Fibroblast of villous mesenchyme (primary cell): ENCODE data around the gene MACROH2A1. TPM values are rescaled to one million over a fixed set of nuclear protein-coding genes. Genes with fewer than 3 reads are reported as not detected.

Experiments used
- DNase-seq: peaks from one replicate; pipeline ENCODE4 v3.0.0-alpha.2; 2010; ENCODE audit warnings: low read depth
- H3K4me3 ChIP-seq: 2 replicates; pipeline ENCODE4 v1.5.1; 2011; ENCODE audit warnings: low read depth, mild to moderate bottlenecking, low read length
- small RNA-seq: library from RNA; depleted of rRNA; stranded (forward); fragments of <200 nt; gene quantifications from one replicate; pipeline ENCODE3, GENCODE V24; 2012
- total RNA-seq: library from RNA; depleted of rRNA; stranded (reverse); fragments of >200 nt; gene quantifications from 2 replicates; pipeline ENCODE4 v1.2.3, GENCODE V29; 2012
- TF ChIP-seq, protein P1 (sequence below): IDR thresholded peaks from 2 replicates; pipeline ENCODE4 v1.5.1; 2012; ENCODE audit warnings: low read depth, mild to moderate bottlenecking, low read length; ENCODE audit not compliant: insufficient read depth

The MACROH2A1 gene
- total RNA-seq, 1 donor: 161 TPM

- DNase-seq: no peak
- TF ChIP-seq, protein P1, sequence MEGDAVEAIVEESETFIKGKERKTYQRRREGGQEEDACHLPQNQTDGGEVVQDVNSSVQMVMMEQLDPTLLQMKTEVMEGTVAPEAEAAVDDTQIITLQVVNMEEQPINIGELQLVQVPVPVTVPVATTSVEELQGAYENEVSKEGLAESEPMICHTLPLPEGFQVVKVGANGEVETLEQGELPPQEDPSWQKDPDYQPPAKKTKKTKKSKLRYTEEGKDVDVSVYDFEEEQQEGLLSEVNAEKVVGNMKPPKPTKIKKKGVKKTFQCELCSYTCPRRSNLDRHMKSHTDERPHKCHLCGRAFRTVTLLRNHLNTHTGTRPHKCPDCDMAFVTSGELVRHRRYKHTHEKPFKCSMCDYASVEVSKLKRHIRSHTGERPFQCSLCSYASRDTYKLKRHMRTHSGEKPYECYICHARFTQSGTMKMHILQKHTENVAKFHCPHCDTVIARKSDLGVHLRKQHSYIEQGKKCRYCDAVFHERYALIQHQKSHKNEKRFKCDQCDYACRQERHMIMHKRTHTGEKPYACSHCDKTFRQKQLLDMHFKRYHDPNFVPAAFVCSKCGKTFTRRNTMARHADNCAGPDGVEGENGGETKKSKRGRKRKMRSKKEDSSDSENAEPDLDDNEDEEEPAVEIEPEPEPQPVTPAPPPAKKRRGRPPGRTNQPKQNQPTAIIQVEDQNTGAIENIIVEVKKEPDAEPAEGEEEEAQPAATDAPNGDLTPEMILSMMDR: no peak
- H3K4me3 ChIP-seq: no peak overlapping the region
Measured at GRCh38 chr5:135294793-135295192, 104.2 kb downstream of the MACROH2A1 start.

- TF ChIP-seq, protein P1: no peak
- H3K4me3 ChIP-seq: no peak overlapping the region
- DNase-seq: peak; percentile 22
Measured at GRCh38 chr5:135289651-135290050, 109.4 kb downstream of the MACROH2A1 start.

- DNase-seq: no peak
- TF ChIP-seq, protein P1: no peak
- no peak overlapping the region for H3K4me3 ChIP-seq
Measured at GRCh38 chr5:135287551-135287950, 111.5 kb downstream of the MACROH2A1 start.

Small RNAs within 50 kb of the gene (small RNA-seq; reads per million reads assigned to genes)
- gene DCANP1: not detected

Other genes with a start within 250 kb of the MACROH2A1 start
- not detected in 2 replicates for gene DCANP1, start 48.1 kb upstream of the MACROH2A1 start, total RNA-seq
- not detected in 2 replicates for gene TIFAB, start 53.1 kb upstream of the MACROH2A1 start, total RNA-seq
- gene NEUROG1, start 136.7 kb upstream of the MACROH2A1 start, total RNA-seq: not detected in 2 replicates
- not detected in 2 replicates for gene CXCL14, start 179.8 kb upstream of the MACROH2A1 start, total RNA-seq